ENCODE measurements around the gene TUT1.

GRCh38 chr11:62553839-62554361, 37.4 kb downstream of the TUT1 start:
- no peak for TF ChIP-seq CTCF (conservative IDR thresholded peaks at IDR 0.05)
- TF ChIP-seq ZFX (IDR thresholded peaks at IDR 0.05) = no peak
